Stimulated activated CD8-positive, alpha-beta memory T cell treated with anti-CD3 and anti-CD28 coated beads, Interleukin-12 subunit alpha, Interleukin-12 subunit beta, amount 100 ng/mL, for 24 hours (primary cell): ENCODE data around the gene GPX7.

Source experiments
- DNase-seq: peaks from one replicate; pipeline ENCODE4 v3.0.0-alpha.2; 2020; ENCODE audit errors: extremely low read depth

Gene GPX7

DNA sequence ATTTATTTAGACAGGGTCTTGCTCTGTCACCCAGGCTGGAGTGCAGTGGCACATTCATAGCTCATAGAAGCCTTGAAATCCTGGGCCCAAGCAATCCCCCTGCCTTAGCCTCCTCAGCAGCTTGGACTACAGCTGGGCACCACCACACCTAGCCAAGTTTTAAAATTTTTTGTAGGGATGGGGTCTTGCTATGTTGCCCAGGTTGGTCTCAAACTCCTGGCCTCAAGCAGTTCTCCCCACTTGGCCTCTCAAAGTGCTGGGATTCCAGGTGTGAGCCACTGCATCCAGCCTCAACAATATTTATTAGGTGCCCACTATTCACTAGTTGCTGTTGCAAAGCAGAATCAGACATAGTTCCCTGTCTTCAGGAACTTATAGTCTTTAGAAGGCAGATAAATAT is 14.1 kb upstream of the GPX7 start:
- DNase-seq, result no peak

DNA sequence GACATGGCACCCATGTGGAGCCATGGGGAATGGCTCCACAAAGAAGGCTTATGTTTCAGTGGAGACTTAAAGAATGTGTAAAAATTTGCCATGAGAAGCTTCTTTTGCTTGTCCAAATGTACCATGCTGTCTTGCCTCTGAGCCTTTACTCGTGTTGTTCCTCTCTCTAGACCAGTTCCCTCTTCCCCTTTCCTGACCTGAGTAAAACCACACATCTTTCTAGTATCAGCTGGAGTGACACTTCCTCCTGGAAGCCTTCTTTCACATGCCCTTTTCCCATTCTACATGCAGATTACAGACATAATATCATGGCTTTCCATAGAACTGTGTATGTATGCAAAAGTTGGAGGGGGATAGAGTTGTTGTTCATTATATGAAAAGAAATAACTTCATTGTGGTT is 13.6 kb upstream of the GPX7 start:
- no peak for DNase-seq

DNA sequence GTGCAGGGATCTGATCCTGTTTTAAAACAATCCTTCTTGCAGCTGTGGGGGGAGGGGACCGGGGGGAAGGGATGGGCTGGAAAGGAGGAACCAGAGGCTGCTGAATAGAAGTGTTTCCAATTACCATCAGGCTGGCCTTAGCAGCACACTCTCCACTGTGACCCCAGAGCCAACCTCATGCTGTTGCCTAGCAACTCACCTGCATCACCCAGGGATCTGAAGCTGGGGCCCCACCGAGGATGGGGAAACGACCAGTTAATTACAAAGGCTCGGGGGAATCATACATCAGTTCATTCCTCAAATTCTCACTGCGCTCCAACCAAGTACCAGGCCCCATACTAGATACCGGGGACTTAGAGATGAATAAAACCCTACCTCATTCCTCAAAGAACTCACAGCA is 11.9 kb upstream of the GPX7 start:
- no peak for DNase-seq

DNA sequence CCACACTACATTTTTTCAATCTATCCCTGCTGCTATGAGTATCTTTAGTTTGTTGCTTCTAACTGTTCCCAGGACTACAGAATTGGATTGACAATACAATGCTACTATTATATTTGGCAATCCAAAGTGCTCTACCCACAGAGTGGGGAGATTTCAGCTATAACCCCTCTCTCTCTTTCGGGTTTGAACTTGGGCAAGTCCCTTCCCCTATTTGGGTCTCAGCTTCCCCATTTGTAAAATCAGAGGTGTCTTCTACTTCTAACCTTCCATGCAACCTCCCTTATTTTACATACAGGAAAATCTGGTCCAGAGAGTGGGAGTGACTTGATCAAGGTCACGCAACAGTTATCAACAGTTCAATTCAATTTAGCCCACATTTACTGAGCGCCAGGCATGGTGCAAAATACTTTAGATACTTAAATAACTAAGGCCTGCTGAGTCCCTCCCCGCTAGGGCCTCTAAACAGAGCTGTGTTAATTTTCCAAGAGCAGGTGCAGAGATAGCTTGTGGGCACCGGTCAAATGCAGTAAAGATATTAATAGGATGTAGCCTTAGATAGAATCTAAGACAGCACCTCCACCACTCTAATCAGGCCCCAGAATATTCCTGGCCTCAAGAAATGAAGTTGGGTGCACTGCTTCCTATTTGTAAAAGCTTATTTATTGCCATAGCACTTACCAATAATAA is 9.4 kb upstream of the GPX7 start:
- DNase-seq, result no peak

DNA sequence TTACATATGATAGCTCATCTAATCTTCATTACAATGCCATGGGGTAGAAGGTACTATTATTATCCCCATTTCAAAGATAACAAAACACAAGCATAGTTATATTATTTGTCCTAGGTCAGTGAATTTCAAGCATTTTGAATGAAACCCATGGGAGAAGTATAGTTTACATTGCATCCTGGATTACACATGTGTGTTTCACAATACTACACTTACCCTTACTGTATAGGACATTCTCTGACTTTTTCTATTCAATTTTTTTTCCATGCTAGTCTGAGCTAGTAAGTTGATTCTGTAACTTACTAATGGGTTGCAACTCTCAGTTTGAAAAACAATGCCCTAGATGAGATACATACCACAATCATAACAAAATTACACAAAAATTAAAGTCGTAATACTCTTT is 8.7 kb upstream of the GPX7 start:
- no peak for DNase-seq

DNA sequence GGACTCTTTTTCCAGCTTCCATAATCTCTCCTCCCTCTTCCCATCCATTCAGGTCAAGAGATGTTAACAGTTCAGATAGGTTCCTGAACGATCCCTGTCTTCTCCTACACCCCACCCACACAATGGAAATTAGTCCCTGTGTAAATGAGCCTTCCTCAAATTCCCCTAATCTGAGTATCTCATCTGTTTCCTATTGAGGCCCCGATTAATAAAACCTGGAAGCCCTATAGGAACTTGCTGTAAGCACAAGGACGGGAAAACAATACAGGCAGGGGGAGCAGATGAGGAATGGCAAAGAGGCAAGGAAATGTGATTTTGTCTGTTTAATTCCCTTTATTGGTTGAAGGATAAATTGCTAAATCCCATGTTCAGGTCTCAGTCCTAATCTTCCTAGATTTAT is 7.1 kb upstream of the GPX7 start:
- DNase-seq, result no peak

DNA sequence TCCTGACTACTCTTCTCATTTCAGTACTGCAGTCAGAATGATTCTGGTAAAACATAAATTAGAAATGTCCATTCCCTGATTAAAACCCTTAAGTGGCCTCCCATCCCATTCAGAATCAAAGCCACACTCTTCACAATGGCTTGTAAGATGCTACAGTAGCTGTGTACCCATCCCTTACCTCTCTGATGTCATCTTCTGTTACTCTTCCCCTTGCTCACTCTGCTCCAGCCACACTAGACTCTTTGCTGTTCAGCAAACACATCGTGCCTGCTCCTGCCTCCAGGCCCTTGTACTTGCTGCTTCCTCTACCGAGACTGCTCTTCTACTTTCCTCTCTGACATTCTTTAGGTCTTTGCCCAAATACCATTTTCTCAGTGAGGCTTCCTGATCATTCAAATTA is 4.3 kb upstream of the GPX7 start:
- no peak for DNase-seq

DNA sequence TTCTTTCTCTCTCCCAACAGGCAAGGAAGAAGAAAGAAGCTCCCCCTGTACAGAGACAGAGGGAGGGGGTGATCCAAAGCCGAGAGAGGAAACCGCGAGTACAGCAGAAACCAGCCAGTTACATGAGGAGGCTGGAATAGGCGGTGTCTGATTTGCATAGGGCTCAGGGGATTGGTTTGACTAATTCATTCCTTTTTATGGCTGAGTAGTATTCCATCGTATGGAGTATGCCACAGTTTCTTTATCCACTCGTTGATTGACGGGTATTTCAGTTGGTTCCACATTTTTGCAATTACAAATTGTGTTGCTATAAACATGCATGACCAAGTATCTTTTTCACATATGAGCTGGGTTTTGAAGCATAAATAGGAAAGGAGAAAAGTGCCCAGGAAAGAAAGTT is 3.4 kb upstream of the GPX7 start:
- DNase-seq, result no peak

DNA sequence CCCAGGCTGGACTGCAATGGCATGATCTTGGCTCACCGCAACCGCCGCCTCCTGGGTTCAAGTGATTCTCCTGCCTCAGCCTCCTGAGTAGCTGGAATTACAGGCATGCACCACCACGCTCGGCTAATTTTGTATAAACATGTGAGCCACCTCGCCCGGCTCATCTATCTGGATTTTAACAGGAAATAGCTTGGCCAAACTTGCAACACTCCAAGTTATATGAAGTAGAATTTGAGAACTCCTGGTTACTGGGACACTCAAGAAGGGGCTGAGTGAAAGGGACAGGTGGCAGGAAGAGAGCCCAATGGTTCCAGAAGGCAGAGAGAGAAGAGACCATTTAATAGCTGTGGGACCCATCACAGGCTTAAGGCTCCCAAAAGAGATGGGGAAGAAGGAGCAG is 2.9 kb upstream of the GPX7 start:
- no peak for DNase-seq

DNA sequence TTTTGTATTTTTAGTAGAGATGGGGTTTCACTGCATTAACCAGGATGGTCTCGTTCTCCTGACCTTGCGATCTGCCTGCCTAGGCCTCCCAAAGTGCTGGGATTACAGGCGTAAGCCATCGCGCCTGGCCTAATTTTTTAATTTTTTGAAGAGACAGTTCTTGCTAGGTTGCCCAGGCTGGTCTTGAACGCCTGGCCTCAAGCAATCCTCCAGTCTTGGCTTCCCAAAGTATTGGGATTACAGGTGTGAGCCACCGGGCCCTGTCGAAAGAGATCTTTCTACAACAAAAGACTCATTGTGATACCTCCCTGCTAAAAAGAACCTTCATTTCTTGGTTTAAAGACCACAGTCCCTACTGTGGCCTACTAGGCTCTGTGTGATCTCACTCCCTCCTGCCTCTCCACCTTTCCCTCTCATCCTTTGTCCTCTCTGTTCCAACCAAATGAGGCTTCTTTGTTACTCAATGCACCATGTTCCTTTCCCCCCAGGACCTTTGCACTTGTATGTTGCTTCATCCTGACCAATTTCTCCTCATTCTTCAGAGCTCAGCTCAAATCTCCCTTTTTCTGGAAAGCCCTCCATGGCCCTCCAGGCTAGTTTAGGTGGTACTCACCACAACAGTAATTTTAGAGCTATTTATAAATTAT is 1.5 kb upstream of the GPX7 start:
- no peak for DNase-seq

DNA sequence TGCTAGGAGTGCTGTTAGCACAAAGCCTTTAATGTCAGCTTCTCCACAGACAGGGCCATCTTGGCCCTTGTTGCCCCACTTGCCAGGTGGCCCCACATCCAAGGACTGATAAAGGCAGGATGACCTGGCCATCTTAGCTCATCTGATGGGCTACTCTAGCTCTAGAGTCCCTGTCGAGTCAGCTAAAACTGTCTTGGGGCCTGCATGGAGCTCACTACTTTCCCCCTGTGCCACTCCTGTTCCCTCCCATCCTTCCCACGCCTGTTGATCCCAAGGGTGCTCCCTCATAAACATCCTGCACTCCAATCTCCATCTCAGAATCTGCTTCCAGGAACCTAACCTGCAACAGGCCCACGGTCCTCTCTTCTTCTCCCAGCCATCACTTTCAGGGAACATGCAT is 652 bp upstream of the GPX7 start:
- no peak for DNase-seq

DNA sequence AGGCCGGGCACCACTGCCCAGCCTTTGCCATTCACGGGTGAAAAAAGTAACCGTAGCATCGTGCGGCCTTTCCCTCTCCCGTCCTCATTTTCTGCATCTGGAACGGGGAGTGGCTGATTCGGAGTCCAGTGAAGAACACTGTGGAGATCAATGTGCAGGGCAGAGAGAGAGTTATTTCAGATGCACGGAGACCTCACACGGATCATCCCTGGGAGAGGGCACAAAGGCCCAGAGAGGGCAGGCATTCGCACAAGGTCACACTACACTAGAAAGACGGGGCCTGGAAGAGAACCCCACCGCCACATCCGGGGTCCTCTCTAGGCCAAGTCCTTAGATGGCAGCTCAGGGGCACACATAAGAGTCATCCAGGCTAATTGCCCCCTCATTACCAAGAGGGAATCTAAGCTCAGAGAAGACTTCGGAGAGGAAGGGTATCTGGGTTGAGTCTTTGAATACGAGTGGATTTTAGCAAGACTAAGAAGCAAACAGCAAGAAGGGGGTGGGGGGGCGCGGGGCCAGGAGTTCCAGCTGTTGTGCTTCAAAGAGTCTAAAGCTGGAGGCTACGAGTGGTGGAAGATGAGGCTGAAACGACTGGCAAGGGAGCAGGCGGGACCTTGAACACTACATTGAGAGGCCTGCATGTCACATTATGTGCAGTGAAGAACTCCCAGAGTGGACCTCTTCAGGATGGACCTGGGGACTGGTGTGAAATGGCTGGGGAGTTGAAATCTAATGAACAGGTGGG is 857 bp downstream of the GPX7 start:
- DNase-seq, result no peak

DNA sequence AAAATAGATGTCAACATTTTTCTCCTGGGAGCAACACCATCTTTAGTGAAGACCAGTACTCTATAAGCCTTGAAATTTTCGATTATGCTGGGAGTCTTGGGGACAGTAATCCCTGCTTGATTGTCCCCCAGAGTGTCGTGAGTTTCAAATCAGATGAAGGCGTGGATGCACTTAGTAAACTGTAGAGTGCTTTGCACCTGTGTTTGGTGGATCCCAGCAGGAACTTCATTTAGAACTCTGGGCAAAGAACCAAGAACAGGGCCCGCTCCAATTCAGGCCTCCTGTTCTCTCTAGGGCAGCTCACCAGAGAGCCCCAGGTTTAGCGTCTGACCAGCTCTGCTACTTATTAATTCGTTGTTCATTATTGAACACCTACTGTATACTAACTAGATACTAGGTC is 1.5 kb downstream of the GPX7 start:
- DNase-seq, result no peak

DNA sequence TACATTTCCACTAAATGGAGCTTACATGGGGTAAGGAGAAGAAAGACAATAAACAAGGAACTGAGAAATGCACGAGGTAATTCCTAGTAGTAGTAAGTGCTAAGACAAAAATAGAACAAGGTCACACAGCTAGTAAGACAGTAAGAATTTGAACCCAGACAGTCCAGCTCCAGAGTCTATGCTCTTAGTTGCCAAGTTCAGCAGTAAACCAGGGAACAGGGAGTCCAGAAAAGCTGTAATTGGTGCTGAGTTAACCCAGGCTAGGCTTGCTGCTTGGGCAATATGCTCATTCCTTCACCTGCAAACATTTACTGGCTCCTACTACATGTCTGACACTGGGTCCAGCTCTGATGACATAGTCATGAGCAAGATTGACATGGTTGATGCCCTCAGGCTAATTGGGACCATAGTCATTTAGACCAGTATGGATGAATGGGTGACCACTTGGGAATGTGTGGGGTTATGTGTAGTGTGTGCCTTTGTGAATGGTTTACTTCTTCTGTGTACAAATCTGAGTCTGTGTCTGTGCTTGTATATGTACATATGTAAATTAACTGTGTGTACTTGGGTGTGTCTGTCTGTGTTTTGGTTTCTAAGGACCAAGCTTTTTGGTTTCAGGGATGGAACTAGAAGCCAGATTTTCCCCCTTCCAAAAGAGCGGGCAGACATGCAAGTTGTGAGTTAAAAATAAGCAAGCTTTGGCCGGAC is 2.0 kb downstream of the GPX7 start:
- DNase-seq, result no peak

DNA sequence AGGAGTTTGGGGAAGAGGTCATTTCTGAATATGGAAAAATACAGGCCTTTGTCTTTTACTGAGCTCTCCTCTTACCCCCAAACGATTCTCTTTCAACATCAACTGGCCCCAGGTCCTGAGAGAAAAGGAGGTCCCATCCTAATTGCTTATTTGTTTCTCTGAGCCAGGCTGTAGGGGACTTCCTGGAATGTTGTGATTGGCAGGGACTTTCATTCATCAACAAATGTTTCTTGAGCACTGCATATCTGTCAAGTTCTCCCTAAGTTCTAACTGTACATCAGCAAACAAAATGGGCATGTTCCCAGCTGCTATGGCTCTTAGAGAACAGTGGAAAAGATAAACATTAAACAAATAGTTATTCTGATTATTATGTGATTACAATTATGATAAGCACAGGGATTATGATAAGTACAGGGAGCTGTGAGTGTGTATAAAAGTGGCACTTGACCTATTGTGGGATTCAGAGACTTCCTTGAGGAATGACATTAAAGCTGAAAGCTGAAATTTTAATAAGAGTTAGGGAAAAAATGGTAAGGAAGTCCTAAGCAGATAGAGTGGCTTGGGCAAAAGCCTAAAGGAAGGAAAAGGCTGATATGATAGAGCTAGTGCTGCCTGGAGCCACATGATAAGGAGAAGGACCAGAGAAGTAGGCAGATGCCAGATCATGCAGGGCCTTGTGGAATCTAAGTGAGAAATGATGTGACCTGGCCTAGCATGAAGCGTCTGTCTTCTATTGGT is 11.6 kb downstream of the GPX7 start:
- DNase-seq, result no peak

DNA sequence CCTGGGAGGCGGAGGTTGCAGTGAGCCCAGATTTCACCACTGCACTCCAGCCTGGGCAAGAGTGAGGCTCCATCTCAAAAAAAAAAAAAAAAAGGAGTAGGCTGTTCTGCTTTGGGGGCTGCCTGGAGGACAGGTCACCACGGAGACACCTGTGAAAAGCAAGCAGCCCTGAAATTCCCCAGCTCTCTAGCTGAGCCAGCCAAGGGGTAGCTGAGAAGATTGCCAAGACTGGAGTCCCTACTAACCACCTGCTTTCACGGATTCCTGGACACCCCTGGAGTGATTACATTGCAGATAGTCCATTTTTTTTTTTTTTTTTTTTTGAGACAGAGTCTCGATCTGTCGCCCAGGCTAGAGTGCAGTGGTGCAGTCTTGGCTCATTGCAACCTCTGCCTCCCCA is 12.5 kb downstream of the GPX7 start:
- DNase-seq, result no peak

DNA sequence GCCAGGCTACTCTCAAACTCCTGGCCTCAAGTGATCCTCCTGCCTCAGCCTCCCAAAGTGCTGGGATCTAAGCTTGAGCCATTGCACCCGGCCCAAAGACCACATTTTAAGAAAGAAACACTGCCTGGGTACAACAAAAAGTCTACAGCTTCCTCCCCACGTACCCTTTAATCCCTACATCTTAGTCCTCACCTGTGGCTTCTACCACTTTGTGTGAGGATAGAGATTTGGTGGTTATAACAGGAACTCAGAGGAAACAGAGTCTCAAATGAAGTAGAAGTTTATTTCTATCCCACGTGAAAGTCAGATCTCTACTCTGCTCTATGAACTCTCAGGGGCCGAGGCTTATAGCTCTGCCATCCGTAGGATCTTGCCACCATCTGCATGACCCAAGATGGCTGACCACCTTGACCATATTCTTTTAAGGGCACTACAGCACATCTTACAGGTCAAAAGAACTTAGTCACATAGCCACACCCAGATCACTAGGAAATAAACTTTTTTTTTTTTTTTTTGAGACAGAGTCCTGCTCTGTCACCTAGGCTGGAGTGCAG is 13.4 kb downstream of the GPX7 start:
- no peak for DNase-seq

DNA sequence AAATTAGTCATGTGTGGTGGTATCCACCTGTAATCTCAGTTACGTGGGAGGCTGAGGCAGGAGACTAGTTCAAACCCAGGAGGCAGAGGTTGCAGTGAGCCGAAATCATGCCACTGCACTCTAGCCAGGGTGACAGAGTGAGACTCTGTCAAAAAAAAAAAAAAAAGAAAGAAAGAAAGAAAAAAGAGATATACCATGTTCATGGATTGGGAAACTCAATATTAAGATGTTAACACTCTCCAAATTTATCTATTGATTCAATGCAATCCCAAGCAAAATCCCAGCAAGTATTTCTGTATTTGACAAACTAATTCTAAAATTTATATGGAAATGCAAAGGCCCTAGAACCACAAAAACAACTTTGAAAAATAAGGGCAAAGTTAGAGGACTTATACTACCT is 19.8 kb downstream of the GPX7 start:
- no peak for DNase-seq

DNA sequence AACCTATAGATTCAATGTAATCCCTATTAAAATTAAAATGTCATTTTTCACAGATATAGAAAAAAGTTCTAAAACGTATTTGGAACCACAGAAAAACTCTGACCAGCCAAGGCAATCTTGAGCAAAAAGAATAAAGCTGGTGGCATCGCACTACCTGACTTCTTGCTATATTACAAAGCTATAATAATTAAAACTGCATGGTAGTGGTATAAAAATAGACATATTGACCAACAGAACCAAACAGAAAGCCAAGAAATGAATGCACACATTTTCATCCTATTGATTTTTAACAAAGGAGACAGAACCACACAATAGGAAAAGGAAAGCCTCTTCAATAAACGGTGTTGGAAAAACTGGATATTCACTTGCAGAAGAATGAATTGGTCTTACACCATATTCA is 21.6 kb downstream of the GPX7 start:
- no peak for DNase-seq

DNA sequence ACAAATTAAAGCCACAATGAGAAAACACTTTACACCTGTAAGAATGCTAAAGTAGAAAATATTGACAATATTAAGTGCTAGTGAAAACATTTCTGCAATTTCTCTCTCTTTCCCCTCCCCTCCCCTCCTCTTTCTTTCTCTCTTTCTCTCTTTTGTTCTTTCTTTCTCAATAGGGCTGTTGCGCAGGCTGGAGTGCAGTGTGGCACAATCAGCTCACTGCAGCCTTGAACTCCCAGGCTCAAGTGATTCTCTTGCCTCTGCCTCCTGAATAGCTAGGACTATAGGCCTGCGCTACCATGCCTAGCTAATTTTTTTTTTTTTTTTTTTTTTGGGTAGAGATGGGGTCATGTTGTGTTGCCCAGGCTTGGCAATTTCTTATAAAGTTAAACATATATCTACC is 24.9 kb downstream of the GPX7 start:
- DNase-seq, result no peak

DNA sequence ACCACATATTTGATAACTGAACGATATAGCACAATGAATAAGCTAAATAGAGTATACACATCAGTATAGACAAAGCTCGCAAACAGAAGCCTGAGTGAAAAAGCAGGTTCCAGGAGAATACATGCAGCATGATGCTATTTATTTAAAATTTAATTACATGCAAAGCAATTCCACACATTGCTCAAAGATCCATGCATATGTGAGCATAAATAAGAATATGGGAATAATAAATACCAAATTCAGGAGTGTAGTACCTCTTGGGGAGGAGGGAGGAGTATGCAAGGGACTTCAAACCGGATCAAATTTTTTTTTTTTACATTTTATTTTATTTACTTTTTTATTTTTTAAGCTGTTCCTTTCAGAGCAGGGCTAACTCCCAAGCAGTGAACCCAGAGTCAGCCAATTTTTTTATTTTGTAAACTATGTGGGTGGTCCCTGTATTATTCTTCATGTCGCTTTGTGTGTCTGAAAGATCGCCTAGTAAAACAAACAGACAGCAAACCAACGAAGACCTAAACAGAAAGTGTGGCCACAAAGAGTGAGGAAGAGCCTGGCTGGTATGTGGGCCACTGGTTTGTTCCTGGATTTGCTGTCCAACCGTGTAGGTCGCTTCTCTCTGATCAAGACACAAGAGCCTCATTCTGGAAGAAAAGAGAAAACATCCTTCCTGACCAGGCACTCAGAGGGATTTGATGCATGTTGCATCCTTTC is 26.6 kb downstream of the GPX7 start:
- DNase-seq, result no peak
